TTC549 (cell line): Measurements from ENCODE around the gene CYP2C18.
"Not testable (repeated sequence)": the region's sequence is repeated elsewhere in the genome, so short reads cannot be mapped to it uniquely, and the experiment has no call there.

ENCODE experiments used
- FAIRE-seq: peaks from 2 replicates; lab custom pipeline; 2012; peaks lifted over from hg19 to GRCh38; lab: Jason Lieb, UNC

Gene CYP2C18

DNA sequence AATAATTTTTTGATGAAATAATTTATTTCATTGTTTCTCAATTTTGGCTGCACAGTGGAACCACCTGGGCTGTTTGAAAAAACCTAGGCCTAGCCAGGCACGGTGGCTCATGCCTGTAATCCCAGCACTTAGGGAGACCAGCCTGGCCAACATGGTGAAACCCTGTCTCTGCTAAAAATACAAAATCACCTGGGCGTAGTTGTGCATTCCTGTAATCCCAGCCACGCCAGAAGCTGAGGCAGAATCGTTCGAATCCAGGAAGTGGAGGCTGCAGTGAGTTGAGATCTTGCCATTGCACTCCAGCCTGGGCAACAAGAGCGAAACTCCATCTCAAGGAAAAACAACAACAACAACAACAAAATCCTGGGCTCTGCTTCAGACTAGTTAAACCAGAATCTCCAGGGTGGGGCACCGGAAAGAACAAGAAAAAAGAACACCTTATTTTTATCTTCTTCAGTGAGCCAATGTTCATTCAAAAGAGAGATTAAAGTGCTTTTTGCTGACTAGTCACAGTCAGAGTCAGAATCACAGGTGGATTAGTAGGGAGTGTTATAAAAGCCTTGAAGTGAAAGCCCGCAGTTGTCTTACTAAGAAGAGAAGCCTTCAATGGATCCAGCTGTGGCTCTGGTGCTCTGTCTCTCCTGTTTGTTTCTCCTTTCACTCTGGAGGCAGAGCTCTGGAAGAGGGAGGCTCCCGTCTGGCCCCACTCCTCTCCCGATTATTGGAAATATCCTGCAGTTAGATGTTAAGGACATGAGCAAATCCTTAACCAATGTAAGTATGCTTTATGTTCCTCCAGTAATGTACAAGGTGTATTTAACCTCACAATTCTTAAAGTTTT is at the start of gene CYP2C18:
CYP2C18 (plus strand) TSS at position 516 of the 841 bp plus-strand sequence; CDS start at position 607, 91 bp downstream.
- no peak for FAIRE-seq

DNA sequence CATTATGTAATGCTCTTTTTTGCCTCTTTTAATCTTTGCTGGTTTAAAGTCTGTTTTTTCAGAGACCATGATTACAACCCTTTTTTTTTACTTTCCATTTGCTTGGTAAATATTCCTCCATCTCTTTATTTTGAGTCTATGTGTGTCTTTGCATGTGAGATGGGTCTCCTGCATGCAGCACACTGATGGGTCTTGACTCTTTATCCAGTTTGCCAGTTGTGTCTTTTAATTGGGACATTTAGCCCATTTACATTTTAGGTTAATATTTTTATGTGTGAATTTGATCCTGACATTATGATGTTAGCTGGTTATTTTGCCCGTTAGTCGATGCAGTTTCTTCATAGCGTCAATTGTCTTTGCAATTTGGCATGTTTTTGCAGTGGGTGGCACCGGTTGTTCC is 45.4 kb upstream of the CYP2C18 start:
- not testable (repeated sequence) for FAIRE-seq

- FAIRE-seq, result no peak
Measured at GRCh38 chr10:94639902-94640301, 43.6 kb upstream of the CYP2C18 start.

- no peak for FAIRE-seq
Measured at GRCh38 chr10:94640562-94640961, 43.0 kb upstream of the CYP2C18 start.

GRCh38 chr10:94641480-94641879 is 42.0 kb upstream of the CYP2C18 start:
- no peak for FAIRE-seq

DNA sequence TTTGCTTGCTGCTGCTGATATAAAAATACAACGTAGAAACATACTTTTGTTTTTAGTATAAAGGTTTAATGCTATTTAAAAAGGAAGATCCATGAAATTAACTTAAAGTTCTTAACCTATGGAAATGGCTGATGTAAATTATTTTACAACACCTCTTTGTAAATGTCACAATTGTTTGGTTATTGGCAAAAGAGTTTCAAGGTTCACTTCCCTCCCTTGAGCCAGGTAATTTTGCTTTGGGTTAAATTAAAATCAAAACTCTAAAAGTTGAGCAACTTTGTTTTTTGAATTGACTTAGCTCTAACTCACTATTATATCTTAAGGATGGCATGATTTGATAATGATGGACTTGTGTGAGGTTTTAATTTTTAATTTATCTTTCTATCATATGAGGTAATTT is 39.2 kb upstream of the CYP2C18 start:
- no peak for FAIRE-seq

DNA sequence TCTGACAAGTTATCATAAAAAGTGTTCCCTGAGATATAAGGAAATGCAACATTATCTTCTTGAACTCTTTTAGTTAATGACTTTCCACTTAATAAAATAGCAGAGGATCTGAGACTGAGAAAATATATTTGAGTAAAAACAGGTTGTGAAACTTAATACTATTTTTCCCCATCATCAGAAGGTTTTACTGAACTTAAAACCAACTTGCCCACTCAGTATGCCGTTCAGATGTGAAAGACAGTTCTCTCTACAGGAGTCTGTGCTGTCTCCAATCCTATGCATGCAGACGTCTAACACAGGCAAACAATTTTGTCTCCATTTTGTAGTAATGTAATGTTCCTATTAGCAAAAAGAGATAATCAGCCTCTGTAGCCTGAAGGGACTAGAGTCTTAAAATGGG is 38.2 kb upstream of the CYP2C18 start:
- no peak for FAIRE-seq

GRCh38 chr10:94655201-94655600 is 28.3 kb upstream of the CYP2C18 start:
- not testable (repeated sequence) for FAIRE-seq

GRCh38 chr10:94663061-94663460 is 20.5 kb upstream of the CYP2C18 start:
- FAIRE-seq, result not testable (repeated sequence)

GRCh38 chr10:94666391-94667102 is 17.0 kb upstream of the CYP2C18 start:
- no peak for FAIRE-seq

GRCh38 chr10:94673614-94674321 is 9.8 kb upstream of the CYP2C18 start:
- FAIRE-seq, result no peak

GRCh38 chr10:94676496-94676895 is 7.0 kb upstream of the CYP2C18 start:
- FAIRE-seq, result no peak

GRCh38 chr10:94677691-94678090 is 5.8 kb upstream of the CYP2C18 start:
- FAIRE-seq, result no peak

GRCh38 chr10:94678475-94678874 is 5.1 kb upstream of the CYP2C18 start:
- no peak for FAIRE-seq

DNA sequence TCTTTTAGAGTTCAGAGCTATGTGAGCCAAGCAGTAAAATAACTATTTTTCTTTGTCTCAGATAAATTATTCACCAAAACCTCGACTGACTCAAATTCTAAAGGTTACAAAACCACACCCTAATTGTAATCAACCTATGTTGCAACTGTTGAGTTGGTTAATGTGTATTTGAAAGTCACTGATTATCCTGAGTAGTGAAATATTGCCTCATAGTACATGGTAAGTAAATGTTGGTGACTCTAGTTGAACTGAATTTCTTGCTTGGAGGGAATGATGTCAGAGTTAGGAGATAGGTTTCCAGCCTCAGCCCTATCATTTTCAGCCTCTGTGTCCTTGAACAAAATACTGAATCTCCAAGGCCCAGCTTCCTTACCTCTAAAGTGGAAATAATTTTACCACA is 3.0 kb upstream of the CYP2C18 start:
- no peak for FAIRE-seq

GRCh38 chr10:94682636-94683035 is 893 bp upstream of the CYP2C18 start:
- FAIRE-seq, result not testable (repeated sequence)

DNA sequence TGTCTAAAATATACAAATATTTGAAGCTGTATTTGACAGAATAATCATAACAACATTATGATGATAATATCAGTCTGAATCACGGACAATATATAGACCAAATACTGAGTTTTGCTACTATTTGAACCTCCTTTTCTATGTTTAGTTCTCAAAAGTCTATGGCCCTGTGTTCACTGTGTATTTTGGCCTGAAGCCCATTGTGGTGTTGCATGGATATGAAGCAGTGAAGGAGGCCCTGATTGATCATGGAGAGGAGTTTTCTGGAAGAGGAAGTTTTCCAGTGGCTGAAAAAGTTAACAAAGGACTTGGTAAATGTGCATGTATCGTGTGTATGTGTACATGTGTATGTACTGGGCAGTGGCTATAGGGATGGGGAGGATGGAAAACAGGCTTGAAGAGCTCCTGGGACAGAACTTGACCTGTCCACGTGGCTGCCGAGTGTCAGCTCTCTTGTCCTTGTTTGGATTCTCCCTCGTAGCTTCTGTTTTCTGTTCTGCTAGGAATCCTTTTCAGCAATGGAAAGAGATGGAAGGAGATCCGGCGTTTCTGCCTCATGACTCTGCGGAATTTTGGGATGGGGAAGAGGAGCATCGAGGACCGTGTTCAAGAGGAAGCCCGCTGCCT is 4.2 kb downstream of the CYP2C18 start:
- no peak for FAIRE-seq

GRCh38 chr10:94706089-94706488 is 22.6 kb downstream of the CYP2C18 start:
- no peak for FAIRE-seq

DNA sequence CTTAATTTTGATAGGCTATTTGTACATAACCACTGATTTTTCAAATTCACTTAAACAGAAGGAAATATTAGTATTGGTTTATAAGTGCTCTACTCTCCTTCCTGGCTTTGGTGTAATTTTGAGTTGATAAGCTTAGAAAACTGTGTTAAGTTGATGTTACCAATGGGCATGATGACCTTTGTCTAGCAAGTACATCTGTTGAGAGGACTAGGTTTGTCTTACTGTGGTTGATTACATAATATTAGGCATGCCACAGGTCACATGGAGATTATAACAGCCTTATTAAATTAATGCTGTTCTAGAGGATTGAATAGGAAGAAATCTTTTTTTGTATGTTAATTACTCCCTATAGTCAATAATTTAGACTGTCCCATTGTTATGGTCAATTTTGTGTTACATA is 27.0 kb downstream of the CYP2C18 start:
- no peak for FAIRE-seq

DNA sequence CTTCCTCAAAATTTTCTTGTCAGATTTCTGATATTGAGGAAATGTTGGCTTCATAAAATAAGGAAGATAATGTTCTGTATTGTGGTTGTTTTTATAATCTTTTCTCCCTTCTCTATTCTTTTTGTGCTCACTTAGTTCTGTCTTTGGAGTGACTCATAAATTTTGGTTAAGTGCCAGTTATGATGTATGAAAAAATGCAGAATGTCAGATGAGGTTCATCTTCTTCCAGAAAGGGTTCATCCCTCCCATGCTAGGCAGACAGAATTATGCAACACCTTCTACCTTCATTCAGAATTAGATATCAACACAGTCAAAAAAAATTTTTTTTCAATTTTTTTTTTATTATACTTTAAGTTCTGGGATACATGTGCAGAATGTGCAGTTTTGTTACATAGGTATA is 42.3 kb downstream of the CYP2C18 start:
- FAIRE-seq, result no peak

DNA sequence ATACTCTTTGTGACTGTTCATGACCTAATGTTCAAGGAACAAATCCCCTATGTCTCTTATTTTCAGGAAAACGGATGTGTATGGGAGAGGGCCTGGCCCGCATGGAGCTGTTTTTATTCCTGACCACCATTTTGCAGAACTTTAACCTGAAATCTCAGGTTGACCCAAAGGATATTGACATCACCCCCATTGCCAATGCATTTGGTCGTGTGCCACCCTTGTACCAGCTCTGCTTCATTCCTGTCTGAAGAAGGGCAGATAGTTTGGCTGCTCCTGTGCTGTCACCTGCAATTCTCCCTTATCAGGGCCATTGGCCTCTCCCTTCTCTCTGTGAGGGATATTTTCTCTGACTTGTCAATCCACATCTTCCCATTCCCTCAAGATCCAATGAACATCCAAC is 51.7 kb downstream of the CYP2C18 start:
- FAIRE-seq, result no peak

DNA sequence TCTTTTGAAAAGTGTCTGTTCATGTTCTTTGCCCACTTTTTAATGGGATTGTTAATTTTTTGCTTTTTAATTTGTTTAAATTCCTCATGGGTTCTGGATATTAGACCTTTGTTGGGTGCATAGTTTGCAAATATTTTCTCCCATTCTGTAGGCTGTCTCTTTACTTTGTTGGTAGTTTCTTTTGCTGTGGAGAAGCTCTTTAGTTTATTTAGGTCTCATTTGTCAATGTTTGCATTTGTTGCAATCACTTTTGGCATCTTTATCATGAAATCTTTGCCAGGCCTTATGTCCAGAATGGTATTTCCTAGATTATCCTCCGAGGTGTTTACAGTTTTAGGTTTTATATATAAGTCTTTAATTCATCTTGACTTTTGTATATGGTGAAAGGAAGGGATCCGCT is 55.1 kb downstream of the CYP2C18 start:
- no peak for FAIRE-seq

- no peak for FAIRE-seq
Measured at GRCh38 chr10:94747137-94747536, 63.6 kb downstream of the CYP2C18 start.
